WTC11 (cell line): Measurements from ENCODE around the gene ALK. TPM values are rescaled to one million over a fixed set of nuclear protein-coding genes. Genes with fewer than 3 reads are reported as not detected.

Source experiments
- ATAC-seq: fragments of 200-7000 bp; cut with Tn5 transposase; 2 replicates; pipeline ENCODE4 v1.10.0; 2021; ENCODE audit warnings: mild to moderate bottlenecking, moderate library complexity
- CTCF ChIA-PET: fragments of 300-600 bp; sonication (Branson Sonifier 250); formaldehyde crosslinking; loops from one replicate; lab custom pipeline; 2021; ENCODE audit warnings: antibody characterized with exemption; lab: Charles Lee
- POLR2A ChIA-PET: fragments of 350-600 bp; sonication (Branson Sonifier 250); formaldehyde crosslinking; loops from one replicate; lab custom pipeline; 2021; ENCODE audit warnings: antibody characterized with exemption; lab: Charles Lee
- DNase-seq: peaks from one replicate; pipeline ENCODE4 v3.0.0; 2021; ENCODE audit warnings: low spot score
- H3K27ac Mint-ChIP-seq: 2 replicates; pipeline ENCODE4 v1.8.0; 2021; ENCODE audit warnings: mixed read lengths
- H3K27me3 Mint-ChIP-seq: 2 replicates; pipeline ENCODE4 v1.8.0; 2021; ENCODE audit warnings: low read depth, mild to moderate bottlenecking, moderate library complexity, mixed read lengths
- H3K36me3 Mint-ChIP-seq: 2 replicates; pipeline ENCODE4 v1.8.0; 2021; ENCODE audit warnings: mixed read lengths
- H3K4me1 Mint-ChIP-seq: 2 replicates; pipeline ENCODE4 v1.8.0; 2022; ENCODE audit warnings: mixed read lengths
- H3K4me3 Mint-ChIP-seq: 2 replicates; pipeline ENCODE4 v1.8.0; 2021; ENCODE audit warnings: mild to moderate bottlenecking, moderate library complexity, mixed read lengths
- H3K9me3 Mint-ChIP-seq: 2 replicates; pipeline ENCODE4 v1.8.0; 2021; ENCODE audit warnings: mixed read lengths
- ATF1 ChIP-seq: sonication (generic); formaldehyde crosslinking; IDR thresholded peaks from 2 replicates; pipeline ENCODE4 v1.8.1; 2023; ENCODE audit warnings: mild to moderate bottlenecking, moderate library complexity, missing genetic modification reagents
- CBFB ChIP-seq: sonication (generic); formaldehyde crosslinking; IDR thresholded peaks from 2 replicates; pipeline ENCODE4 v1.8.1; 2022; ENCODE audit warnings: mild to moderate bottlenecking, low read depth, missing genetic modification reagents
- CREB1 ChIP-seq: sonication (generic); formaldehyde crosslinking; IDR thresholded peaks from 2 replicates; pipeline ENCODE4 v1.8.0; 2023; ENCODE audit warnings: mild to moderate bottlenecking, missing genetic modification reagents
- E2F4 ChIP-seq: sonication (generic); formaldehyde crosslinking; IDR thresholded peaks from 2 replicates; pipeline ENCODE4 v1.8.1; 2022; ENCODE audit warnings: low read depth, mild to moderate bottlenecking, moderate library complexity, missing genetic modification reagents, borderline replicate concordance
- E2F5 ChIP-seq: sonication (generic); formaldehyde crosslinking; IDR thresholded peaks from 2 replicates; pipeline ENCODE4 v1.8.1; 2022; ENCODE audit warnings: mild to moderate bottlenecking, moderate library complexity, missing genetic modification reagents
- ETV6 ChIP-seq: sonication (generic); formaldehyde crosslinking; IDR thresholded peaks from 2 replicates; pipeline ENCODE4 v1.8.1; 2022; ENCODE audit warnings: mild to moderate bottlenecking, missing genetic modification reagents
- FOXJ3 ChIP-seq: sonication (generic); formaldehyde crosslinking; IDR thresholded peaks from 2 replicates; pipeline ENCODE4 v1.9.0; 2021; ENCODE audit warnings: missing genetic modification reagents, mild to moderate bottlenecking, borderline replicate concordance
- FOXK1 ChIP-seq: sonication (generic); formaldehyde crosslinking; IDR thresholded peaks from 2 replicates; pipeline ENCODE4 v1.8.0; 2022; ENCODE audit warnings: mild to moderate bottlenecking, moderate library complexity, missing genetic modification reagents
- FOXP4 ChIP-seq: sonication (generic); formaldehyde crosslinking; IDR thresholded peaks from 2 replicates; pipeline ENCODE4 v1.8.0; 2022; ENCODE audit warnings: mild to moderate bottlenecking, missing genetic modification reagents
- GTF2I ChIP-seq: fragments of 250-450 bp; sonication (Bioruptor Pico); conservative IDR thresholded peaks from 2 replicates; pipeline ENCODE4 v1.4.0; 2021; ENCODE audit warnings: mild to moderate bottlenecking
- JAZF1 ChIP-seq: fragments of 250-450 bp; sonication (Bioruptor Pico); IDR thresholded peaks from 2 replicates; pipeline ENCODE4 v1.9.0; 2021; ENCODE audit warnings: moderate library complexity, mild to moderate bottlenecking, inconsistent platforms
- MXD4 ChIP-seq: fragments of 250-450 bp; sonication (Bioruptor Pico); IDR thresholded peaks from 2 replicates; pipeline ENCODE4 v1.8.0; 2021; ENCODE audit warnings: mild to moderate bottlenecking, moderate library complexity, borderline replicate concordance
- OVOL2 ChIP-seq: fragments of 250-450 bp; sonication (Bioruptor Pico); IDR thresholded peaks from 2 replicates; pipeline ENCODE4 v1.9.0; 2021; ENCODE audit warnings: mild to moderate bottlenecking, borderline replicate concordance
- PRRX2 ChIP-seq: fragments of 250-450 bp; sonication (Bioruptor Pico); IDR thresholded peaks from 2 replicates; pipeline ENCODE4 v1.8.0; 2021; ENCODE audit warnings: mild to moderate bottlenecking
- TEAD1 ChIP-seq: sonication (generic); formaldehyde crosslinking; IDR thresholded peaks from 2 replicates; pipeline ENCODE4 v1.8.0; 2022; ENCODE audit warnings: mild to moderate bottlenecking, missing genetic modification reagents
- ZMAT4 ChIP-seq: fragments of 250-450 bp; sonication (Bioruptor Pico); IDR thresholded peaks from 2 replicates; pipeline ENCODE4 v1.9.0; 2021; ENCODE audit warnings: mild to moderate bottlenecking
- ZNF121 ChIP-seq: sonication (generic); formaldehyde crosslinking; IDR thresholded peaks from 2 replicates; pipeline ENCODE4 v1.8.0; 2023; ENCODE audit warnings: missing genetic modification reagents
- ZNF138 ChIP-seq: sonication (generic); formaldehyde crosslinking; conservative IDR thresholded peaks from 2 replicates; pipeline ENCODE4 v1.8.1; 2022; ENCODE audit warnings: mild to moderate bottlenecking, moderate library complexity, missing genetic modification reagents
- ZNF232 ChIP-seq: sonication (generic); formaldehyde crosslinking; IDR thresholded peaks from 2 replicates; pipeline ENCODE4 v1.8.0; 2022; ENCODE audit warnings: mild to moderate bottlenecking, missing genetic modification reagents
- total RNA-seq: library from RNA; stranded (reverse); gene quantifications from 3 replicates; pipeline ENCODE4 v1.2.3, GENCODE V29; 2021
- TF ChIP-seq, protein P1 (sequence below): sonication (generic); formaldehyde crosslinking; IDR thresholded peaks from 2 replicates; pipeline ENCODE4 v1.8.1; 2023; ENCODE audit warnings: mild to moderate bottlenecking, moderate library complexity, missing genetic modification reagents
- TF ChIP-seq, protein P2 (sequence below): sonication (generic); formaldehyde crosslinking; IDR thresholded peaks from 2 replicates; pipeline ENCODE4 v1.8.1; 2022; ENCODE audit warnings: missing genetic modification reagents, borderline replicate concordance

ALK gene
- total RNA-seq, 1 experiment from 2014 or later = not detected

- TF ChIP-seq CBFB (CRISPR knock-in tag) (no peak), OVOL2 (CRISPR knock-in tag) (no peak)
- TF ChIP-seq, protein P1, sequence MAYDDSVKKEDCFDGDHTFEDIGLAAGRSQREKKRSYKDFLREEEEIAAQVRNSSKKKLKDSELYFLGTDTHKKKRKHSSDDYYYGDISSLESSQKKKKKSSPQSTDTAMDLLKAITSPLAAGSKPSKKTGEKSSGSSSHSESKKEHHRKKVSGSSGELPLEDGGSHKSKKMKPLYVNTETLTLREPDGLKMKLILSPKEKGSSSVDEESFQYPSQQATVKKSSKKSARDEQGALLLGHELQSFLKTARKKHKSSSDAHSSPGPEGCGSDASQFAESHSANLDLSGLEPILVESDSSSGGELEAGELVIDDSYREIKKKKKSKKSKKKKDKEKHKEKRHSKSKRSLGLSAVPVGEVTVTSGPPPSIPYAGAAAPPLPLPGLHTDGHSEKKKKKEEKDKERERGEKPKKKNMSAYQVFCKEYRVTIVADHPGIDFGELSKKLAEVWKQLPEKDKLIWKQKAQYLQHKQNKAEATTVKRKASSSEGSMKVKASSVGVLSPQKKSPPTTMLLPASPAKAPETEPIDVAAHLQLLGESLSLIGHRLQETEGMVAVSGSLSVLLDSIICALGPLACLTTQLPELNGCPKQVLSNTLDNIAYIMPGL (CRISPR knock-in tag) = no peak
- ATAC-seq (no peak), DNase-seq (no peak)
- Mint-ChIP-seq H3K27ac (no peak overlapping the region), H3K27me3 (no peaks in the 10 kb centered on the region), H3K4me3 (no peak overlapping the region), H3K4me1 (peaks cover 10% of the 10 kb centered on the region), H3K9me3 (0 out of 2 replicates have a peak, but pooled peaks cover 3% of the 10 kb centered on the region), H3K36me3 (no peaks in the 10 kb centered on the region)
- ChIA-PET POLR2A (no interaction called here), CTCF (no interaction called here)
Observed at GRCh38 chr2:29440921-29441623, 480.3 kb downstream of the ALK start.

GRCh38 chr2:29433920-29434319, 487.5 kb downstream of the ALK start:
- peaks cover 9% of the 10 kb centered on the region for H3K4me1 Mint-ChIP-seq
- POLR2A ChIA-PET = no interaction called here
- CTCF ChIA-PET = no interaction called here

GRCh38 chr2:29433128-29433527, 488.3 kb downstream of the ALK start:
- POLR2A ChIA-PET = no interaction called here
- TF ChIP-seq FOXK1 (no peak), E2F5 (CRISPR knock-in tag) (no peak), JAZF1 (no peak), E2F4 (CRISPR knock-in tag) (no peak), ATF1 (CRISPR knock-in tag) (no peak), MXD4 (CRISPR knock-in tag) (no peak), ZNF121 (CRISPR knock-in tag) (no peak), ZNF138 (CRISPR knock-in tag) (no peak), ETV6 (CRISPR knock-in tag) (no peak)

More at GRCh38 chr2:29433920-29434319, 487.5 kb downstream of the ALK start:
- H3K36me3 Mint-ChIP-seq = no peaks in the 10 kb centered on the region
- DNase-seq (no peak), ATAC-seq (no peak)
- H3K27ac Mint-ChIP-seq = no peak overlapping the region
- no peak for TF ChIP-seq ZMAT4 (CRISPR knock-in tag)
- TF ChIP-seq ATF1 (CRISPR knock-in tag) = no peak
- TF ChIP-seq MXD4 (CRISPR knock-in tag) = no peak
- TF ChIP-seq PRRX2 (CRISPR knock-in tag) = no peak
- TF ChIP-seq GTF2I (CRISPR knock-in tag) = no peak
- no peak for TF ChIP-seq ZNF232
- TF ChIP-seq, protein P2, sequence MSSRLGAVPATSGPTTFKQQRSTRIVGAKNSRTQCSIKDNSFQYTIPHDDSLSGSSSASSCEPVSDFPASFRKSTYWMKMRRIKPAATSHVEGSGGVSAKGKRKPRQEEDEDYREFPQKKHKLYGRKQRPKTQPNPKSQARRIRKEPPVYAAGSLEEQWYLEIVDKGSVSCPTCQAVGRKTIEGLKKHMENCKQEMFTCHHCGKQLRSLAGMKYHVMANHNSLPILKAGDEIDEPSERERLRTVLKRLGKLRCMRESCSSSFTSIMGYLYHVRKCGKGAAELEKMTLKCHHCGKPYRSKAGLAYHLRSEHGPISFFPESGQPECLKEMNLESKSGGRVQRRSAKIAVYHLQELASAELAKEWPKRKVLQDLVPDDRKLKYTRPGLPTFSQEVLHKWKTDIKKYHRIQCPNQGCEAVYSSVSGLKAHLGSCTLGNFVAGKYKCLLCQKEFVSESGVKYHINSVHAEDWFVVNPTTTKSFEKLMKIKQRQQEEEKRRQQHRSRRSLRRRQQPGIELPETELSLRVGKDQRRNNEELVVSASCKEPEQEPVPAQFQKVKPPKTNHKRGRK (CRISPR knock-in tag) = no peak
- no peak for TF ChIP-seq FOXP4
- no peak for TF ChIP-seq TEAD1
- TF ChIP-seq CREB1 = no peak
- TF ChIP-seq FOXJ3 = no peak
- H3K4me3 Mint-ChIP-seq = no peak overlapping the region
- peaks cover 8% of the 10 kb centered on the region for H3K9me3 Mint-ChIP-seq
- H3K27me3 Mint-ChIP-seq = no peaks in the 10 kb centered on the region

More at GRCh38 chr2:29433128-29433527, 488.3 kb downstream of the ALK start:
- H3K4me1 Mint-ChIP-seq = peaks cover 9% of the 10 kb centered on the region
- peaks cover 8% of the 10 kb centered on the region for H3K9me3 Mint-ChIP-seq
- no peaks in the 10 kb centered on the region for H3K27me3 Mint-ChIP-seq
- ATAC-seq (no peak), DNase-seq (no peak)
- CTCF ChIA-PET = no interaction called here
- H3K27ac Mint-ChIP-seq = no peak overlapping the region
- no peak overlapping the region for H3K4me3 Mint-ChIP-seq
- no peaks in the 10 kb centered on the region for H3K36me3 Mint-ChIP-seq
